Colonic mucosa (tissue), 4 donors: ENCODE measurements around the gene PKHD1. TPM values are rescaled to one million over a fixed set of nuclear protein-coding genes. Genes with fewer than 3 reads are reported as not detected.

Source experiments
- DNase-seq: peaks from one replicate; pipeline ENCODE4 v3.0.0-alpha.2; 2020
- H3K27ac ChIP-seq: fragments of 200-600 bp; one replicate; pipeline ENCODE4 v1.8.0; 2021
- H3K27me3 ChIP-seq: fragments of 200-600 bp; one replicate; pipeline ENCODE4 v1.8.0; 2021
- H3K36me3 ChIP-seq: fragments of 200-600 bp; one replicate; pipeline ENCODE4 v1.8.0; 2021
- H3K4me1 ChIP-seq: fragments of 200-600 bp; one replicate; pipeline ENCODE4 v1.8.0; 2021; ENCODE audit warnings: mild to moderate bottlenecking
- H3K4me3 ChIP-seq: fragments of 200-600 bp; one replicate; pipeline ENCODE4 v1.8.0; 2021
- H3K9ac ChIP-seq, 2 donors: one replicate each; pipeline ENCODE4 v1.7.0; 2013; ENCODE audit warnings: control low read depth in 2 of 2, low read depth in 2 of 2, low read length in 2 of 2
- H3K9me3 ChIP-seq: fragments of 200-600 bp; one replicate; pipeline ENCODE4 v1.8.0; 2021
- CTCF ChIP-seq: fragments of 200-600 bp; IDR thresholded peaks from one replicate; pipeline ENCODE4 v1.8.0; 2022; ENCODE audit warnings: antibody characterized with exemption, mild to moderate bottlenecking
- intact Hi-C: fragments of 100-400 bp; cut with DNase I; formaldehyde crosslinking; loops from one replicate; pipeline ENCODE4 v1.14.1; 2022
- total RNA-seq, 2 donors: library from RNA; stranded (reverse); fragmentation: NEBNext Ultra II Directional in 1 of 2; extraction: Animal tissue kit (Norgen Biotek cat#: 25700) in 1 of 2; gene quantifications; one replicate each; pipeline ENCODE4 v1.2.1, GENCODE V29; 2021
- donor health status: healthy.
- donor health status: DM: no; HTN: no; CAD: no.
- donor health status: DM: no; HTN: no; CAD: no.

Gene PKHD1
- total RNA-seq, 2 donors from 2014 or later, result 0.08 to 0.10 TPM

DNA sequence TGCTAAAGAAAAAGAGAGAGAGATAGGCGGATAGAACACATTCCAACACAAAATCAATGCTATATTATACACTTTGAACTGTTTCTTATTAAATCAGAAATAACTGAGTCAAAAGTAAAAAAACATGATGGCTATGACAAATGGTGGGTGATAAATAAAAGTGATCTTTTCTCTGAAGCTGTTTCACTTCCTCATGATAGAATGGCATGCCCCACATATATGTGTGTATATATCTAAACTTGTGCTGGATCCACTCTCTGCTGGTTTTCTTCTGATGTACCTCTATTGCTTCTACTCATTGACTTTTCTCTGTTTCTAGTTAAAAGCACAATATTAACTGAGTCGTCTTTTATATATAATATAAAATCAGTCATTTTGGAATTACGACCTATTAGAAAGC is 429.9 kb downstream of the PKHD1 start:
- no peak for TF ChIP-seq CTCF
- Histone ChIP-seq H3K9me3 (no peaks in the 10 kb centered on the region), H3K4me3 (no peak overlapping the region), H3K9ac (no peak overlapping the region), H3K27me3 (no peaks in the 10 kb centered on the region), H3K36me3 (no peaks in the 10 kb centered on the region), H3K4me1 (no peaks in the 10 kb centered on the region), H3K27ac (no peak overlapping the region)
- intact Hi-C loops, result no loop called here
- DNase-seq, result no peak

GRCh38 chr6:51655517-51655916 is 431.9 kb downstream of the PKHD1 start:
- H3K36me3 ChIP-seq, result no peaks in the 10 kb centered on the region
- H3K9me3 ChIP-seq, result no peaks in the 10 kb centered on the region
- H3K4me3 ChIP-seq, result no peak overlapping the region
- no peak overlapping the region for H3K9ac ChIP-seq
- H3K27ac ChIP-seq, result no peak overlapping the region
- DNase-seq, result no peak
- no peaks in the 10 kb centered on the region for H3K4me1 ChIP-seq
- TF ChIP-seq CTCF, result no peak
- no peaks in the 10 kb centered on the region for H3K27me3 ChIP-seq
- intact Hi-C loops, result no loop called here

GRCh38 chr6:51654647-51655046 is 432.8 kb downstream of the PKHD1 start:
- no peaks in the 10 kb centered on the region for H3K9me3 ChIP-seq
- H3K9ac ChIP-seq, result no peak overlapping the region
- no peaks in the 10 kb centered on the region for H3K4me1 ChIP-seq
- no peaks in the 10 kb centered on the region for H3K36me3 ChIP-seq
- DNase-seq, result no peak
- H3K4me3 ChIP-seq, result no peak overlapping the region
- no peak for TF ChIP-seq CTCF
- no peak overlapping the region for H3K27ac ChIP-seq
- intact Hi-C loops, result no loop called here
- no peaks in the 10 kb centered on the region for H3K27me3 ChIP-seq

DNA sequence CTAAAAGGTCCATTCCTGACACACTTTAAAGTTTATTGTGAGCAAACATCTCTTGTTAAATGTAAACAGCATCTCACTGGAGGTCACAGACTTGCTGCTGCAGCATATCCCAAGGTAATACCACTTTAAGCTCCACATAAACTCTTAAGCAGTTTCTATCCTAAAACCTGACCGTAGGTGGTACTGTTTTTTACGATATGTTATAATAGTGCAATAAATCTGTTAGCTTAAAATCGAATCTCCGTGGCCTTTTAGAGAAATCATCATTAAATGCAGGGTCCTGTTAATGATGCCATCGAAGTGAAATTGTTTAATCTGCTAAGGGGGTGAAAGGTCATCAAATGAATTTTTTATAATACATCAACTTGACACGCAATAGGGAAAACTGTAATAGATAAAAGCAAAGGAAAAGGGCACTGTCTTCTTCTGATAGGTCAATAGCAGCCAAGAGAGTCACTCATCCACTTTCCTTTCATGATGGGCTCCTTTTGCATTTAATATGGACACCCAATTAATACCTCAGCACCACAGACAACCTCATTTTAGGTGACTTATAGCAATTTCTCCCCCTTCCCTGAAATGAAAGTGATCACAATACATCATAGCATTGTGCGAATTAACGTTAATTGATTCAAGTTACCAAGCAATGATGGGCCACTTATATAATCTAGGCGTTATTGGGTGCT is 436.1 kb downstream of the PKHD1 start:
- H3K9ac ChIP-seq, result no peak overlapping the region
- H3K4me3 ChIP-seq, result no peak overlapping the region
- H3K27ac ChIP-seq, result no peak overlapping the region
- no peaks in the 10 kb centered on the region for H3K9me3 ChIP-seq
- no peak for TF ChIP-seq CTCF
- no peak for DNase-seq
- H3K27me3 ChIP-seq, result no peaks in the 10 kb centered on the region
- H3K4me1 ChIP-seq, result no peaks in the 10 kb centered on the region
- no peaks in the 10 kb centered on the region for H3K36me3 ChIP-seq
- intact Hi-C loops, result no loop called here

DNA sequence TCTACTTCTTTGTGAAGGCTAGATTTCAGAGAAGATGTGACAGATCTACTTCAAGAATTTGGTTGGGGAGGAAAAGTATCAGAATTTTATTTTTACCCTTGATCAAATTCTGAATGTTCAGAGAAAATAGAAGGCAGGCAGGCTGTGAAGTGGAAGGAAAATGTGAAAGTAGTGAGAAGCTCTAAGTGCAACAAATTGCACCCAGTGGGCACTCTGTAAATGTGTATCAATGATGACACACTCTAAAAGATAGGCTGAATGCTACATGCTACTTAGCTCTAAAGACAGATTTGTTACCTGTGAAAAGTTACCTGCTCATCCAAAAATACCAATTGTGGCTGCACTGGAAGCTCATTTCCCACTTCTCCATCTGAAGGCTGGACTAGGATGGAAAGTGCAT is 438.6 kb downstream of the PKHD1 start:
- Histone ChIP-seq H3K9me3 (no peaks in the 10 kb centered on the region), H3K4me3 (no peak overlapping the region), H3K4me1 (no peaks in the 10 kb centered on the region), H3K9ac (no peak overlapping the region), H3K36me3 (no peaks in the 10 kb centered on the region), H3K27ac (no peak overlapping the region), H3K27me3 (no peaks in the 10 kb centered on the region)
- DNase-seq, result no peak
- intact Hi-C loops, result no loop called here
- no peak for TF ChIP-seq CTCF
